GM18867 (cell line): ENCODE data around the gene HRCT1.

ENCODE experiments used
- ATAC-seq: cut with Tn5 transposase; IDR thresholded peaks from one replicate; pipeline ENCODE4 v1.9.1; 2021; ENCODE audit warnings: mild to moderate bottlenecking, moderate library complexity; ENCODE audit not compliant: unreplicated experiment

Gene HRCT1

GRCh38 chr9:35939679-35940250, 33.8 kb downstream of the HRCT1 start:
- no peak for ATAC-seq

- ATAC-seq = no peak
These were observed 34.7 kb downstream of the HRCT1 start for GRCh38 chr9:35940458-35941407.

DNA sequence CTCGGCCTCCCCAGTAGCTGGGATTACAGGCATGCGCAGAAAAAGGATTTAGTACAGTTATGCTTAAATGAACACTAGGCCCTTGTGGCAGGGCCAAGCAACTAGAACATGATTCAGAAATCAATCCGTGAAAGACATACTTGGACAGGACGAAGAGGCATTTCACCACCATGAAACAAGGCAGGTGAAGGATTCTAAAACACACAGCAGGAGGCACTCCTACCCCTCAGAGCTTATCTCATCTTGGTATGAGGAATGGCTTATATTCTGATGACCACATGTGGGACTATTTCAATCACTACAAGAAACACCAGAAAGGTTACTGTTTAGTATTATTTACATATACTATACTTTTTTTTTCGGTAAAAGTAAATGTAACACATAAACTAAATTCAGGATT, 36.3 kb downstream of the HRCT1 start:
- ATAC-seq = no peak

GRCh38 chr9:35944173-35944572, 38.2 kb downstream of the HRCT1 start:
- no peak for ATAC-seq

- no peak for ATAC-seq
These were observed 38.8 kb downstream of the HRCT1 start for GRCh38 chr9:35944841-35945240.

DNA sequence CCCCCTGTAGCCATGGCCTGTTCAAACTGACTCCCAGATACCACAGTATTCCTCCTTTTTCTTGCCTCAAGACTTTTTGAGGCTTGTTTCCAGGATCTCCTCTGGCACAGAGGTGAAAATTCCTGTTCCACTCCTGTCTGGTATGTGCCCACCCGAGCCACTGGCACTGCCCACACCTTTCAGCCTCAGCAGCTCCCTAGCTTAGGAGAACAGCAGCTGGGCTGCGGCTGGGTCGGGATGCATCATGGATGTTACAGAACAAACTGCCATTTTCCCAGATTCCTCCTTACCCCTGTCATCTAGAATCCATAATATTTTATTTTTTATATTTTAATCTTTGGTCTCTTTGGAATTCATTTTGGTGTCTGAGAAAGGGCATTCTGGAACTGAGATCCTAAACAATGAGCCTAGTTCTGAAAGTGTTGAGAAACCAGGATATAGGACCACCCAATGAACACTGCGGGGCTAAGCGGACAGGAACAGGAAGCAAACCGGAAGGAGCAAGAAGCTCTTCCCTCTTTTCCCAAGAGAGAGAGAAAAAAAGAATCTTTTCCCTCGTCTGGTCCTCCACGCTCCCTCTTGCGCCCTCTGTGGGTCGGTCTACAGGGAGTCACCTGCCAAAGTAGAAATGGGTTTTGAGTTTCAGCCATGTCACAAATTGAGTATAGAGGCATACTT, 39.5 kb downstream of the HRCT1 start:
- ATAC-seq = no peak

DNA sequence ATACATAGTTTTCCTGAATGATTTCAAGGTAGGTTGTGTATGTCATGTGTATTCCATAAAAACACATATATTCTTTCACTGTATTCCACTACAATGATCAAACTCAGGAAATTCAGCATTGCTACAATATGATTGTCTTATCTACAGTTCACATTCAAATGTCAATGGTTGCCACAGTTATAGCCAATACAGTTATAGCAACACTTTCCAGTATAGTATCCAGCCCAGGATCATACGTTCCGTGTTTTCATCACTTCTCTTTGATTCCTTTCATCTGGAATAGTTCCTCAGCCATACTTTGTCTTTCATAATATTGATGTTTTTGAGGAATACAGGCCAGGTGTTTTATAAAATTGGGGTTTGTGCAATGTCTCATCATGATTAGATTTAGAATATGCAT, 42.4 kb downstream of the HRCT1 start:
- no peak for ATAC-seq

GRCh38 chr9:35948901-35949318, 42.9 kb downstream of the HRCT1 start:
- ATAC-seq = no peak

GRCh38 chr9:35951736-35952135, 45.7 kb downstream of the HRCT1 start:
- no peak for ATAC-seq

DNA sequence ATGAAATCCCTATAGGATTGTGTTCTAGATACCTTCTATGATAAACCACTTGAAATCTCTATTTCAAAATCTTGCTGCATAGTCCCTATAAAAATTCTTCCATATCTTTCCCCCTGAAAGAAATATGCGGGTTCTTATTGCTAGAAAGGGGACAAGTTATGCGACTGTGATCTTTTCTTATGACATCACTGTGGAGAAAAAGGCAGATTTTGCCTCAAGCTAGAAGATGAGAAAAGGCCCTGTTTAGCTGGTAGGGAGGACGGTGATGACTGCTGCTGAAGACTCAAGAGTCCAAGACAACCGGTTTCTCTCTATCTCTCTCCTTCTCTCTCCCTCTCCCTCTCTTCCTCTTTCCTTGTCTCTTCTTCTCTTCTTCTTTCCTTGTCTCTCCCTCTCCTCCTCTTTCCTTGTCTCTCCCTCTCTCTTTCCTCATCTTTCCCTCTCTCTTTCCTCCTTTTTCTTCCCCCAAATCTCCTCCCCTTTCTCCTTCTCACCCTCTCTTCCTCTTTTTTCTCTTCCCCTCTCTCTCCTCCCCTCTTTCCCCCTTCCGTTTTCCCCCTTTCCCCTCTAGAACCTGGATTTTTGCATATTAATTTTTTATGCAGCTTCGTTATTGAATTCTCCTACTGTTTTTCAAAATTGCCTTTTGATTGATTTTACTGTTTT, 46.7 kb downstream of the HRCT1 start:
- ATAC-seq = no peak

- no peak for ATAC-seq
These were observed 49.0 kb downstream of the HRCT1 start for GRCh38 chr9:35954942-35955546.

DNA sequence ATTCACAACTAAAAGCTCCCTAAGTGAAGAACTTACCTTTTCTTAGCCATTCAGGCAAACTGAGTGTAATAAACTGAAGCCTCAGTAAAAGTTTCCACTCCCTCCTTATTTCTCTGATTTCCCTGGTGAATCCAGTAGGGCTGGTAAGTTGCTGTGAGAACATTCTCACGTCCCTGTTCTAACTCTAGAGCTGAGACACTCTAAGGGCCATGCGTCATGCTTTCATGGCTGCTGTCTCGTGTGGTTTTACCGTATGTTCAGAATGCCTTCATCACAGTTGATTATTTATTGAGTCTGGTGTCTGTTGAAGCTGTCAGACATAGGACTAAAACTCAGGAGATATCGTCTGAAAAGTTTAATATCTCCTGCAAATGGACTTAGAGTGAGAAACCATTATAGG, 50.6 kb downstream of the HRCT1 start:
- no peak for ATAC-seq
